SH-SY5Y (cell line): ENCODE measurements around the gene RAD51B.

ENCODE experiments used
- GATA2 ChIP-seq: IDR thresholded peaks from 2 replicates; pipeline ENCODE4 v1.6.1; 2011; ENCODE audit warnings: mild to moderate bottlenecking, low read depth, low read length
- GATA3 ChIP-seq: IDR thresholded peaks from 2 replicates; pipeline ENCODE4 v1.6.1; 2011; ENCODE audit warnings: low read depth, mild to moderate bottlenecking, low read length, moderate library complexity

GRCh38 chr14:68574906-68575305 lies 755.3 kb downstream of the RAD51B start:
- TF ChIP-seq GATA2 (no peak), GATA3 (no peak)
